Upper lobe of left lung (tissue), 4 donors: ENCODE results near the gene PRKD1.

Experiments used
- CTCF ChIP-seq, 6 experiments: fragments of 450-650 bp in 4 of 6; fragments of 200-600 bp in 2 of 6; sonication (generic) in 2 of 6; IDR thresholded peaks; one replicate each; pipeline ENCODE4 v1.5.1; 2016 to 2019; ENCODE audit warnings: antibody characterized with exemption in 6 of 6
- POLR2A ChIP-seq, 4 donors: fragments of 450-650 bp; IDR thresholded peaks; one replicate each; pipeline ENCODE4 v1.5.1; 2016 to 2017; ENCODE audit warnings: antibody characterized with exemption in 4 of 4, mild to moderate bottlenecking in 2 of 4
- POLR2AphosphoS5 ChIP-seq, 2 donors: sonication (generic); formaldehyde crosslinking; IDR thresholded peaks; one replicate each; pipeline ENCODE4 v1.5.1; 2017; ENCODE audit warnings: antibody characterized with exemption in 2 of 2

- TF ChIP-seq CTCF (IDR thresholded peaks at IDR 0.05) (no peak), POLR2A (IDR thresholded peaks at IDR 0.05) (no peak), POLR2AphosphoS5 (IDR thresholded peaks at IDR 0.05) (no peak)
Measured at GRCh38 chr14:29648045-29648444, 279.6 kb downstream of the PRKD1 start.
